BE2C (cell line): ENCODE data around the gene FRRS1L.

Source experiments
- DNase-seq: peaks from one replicate; pipeline ENCODE4 v3.0.0-alpha.2; 2020
- H3K27me3 ChIP-seq: fragments of 250-450 bp; sonication (Bioruptor Pico); 2 replicates; pipeline ENCODE4 v1.5.1; 2020; ENCODE audit warnings: mild to moderate bottlenecking
- H3K36me3 ChIP-seq: fragments of 250-450 bp; sonication (Bioruptor Pico); 2 replicates; pipeline ENCODE4 v1.5.1; 2020; ENCODE audit warnings: mild to moderate bottlenecking
- H3K4me1 ChIP-seq: fragments of 250-450 bp; sonication (Bioruptor Pico); 2 replicates; pipeline ENCODE4 v1.5.1; 2020
- H3K4me3 ChIP-seq: 2 replicates; pipeline ENCODE4 v1.5.1; 2011; ENCODE audit warnings: low read depth, low read length
- H3K9me3 ChIP-seq: fragments of 250-450 bp; sonication (Bioruptor Pico); 2 replicates; pipeline ENCODE4 v1.5.1; 2020
- TF ChIP-seq, protein P1 (sequence below): IDR thresholded peaks from 2 replicates; pipeline ENCODE4 v1.5.1; 2012; ENCODE audit warnings: mild to moderate bottlenecking, low read depth, low read length

FRRS1L gene

DNA sequence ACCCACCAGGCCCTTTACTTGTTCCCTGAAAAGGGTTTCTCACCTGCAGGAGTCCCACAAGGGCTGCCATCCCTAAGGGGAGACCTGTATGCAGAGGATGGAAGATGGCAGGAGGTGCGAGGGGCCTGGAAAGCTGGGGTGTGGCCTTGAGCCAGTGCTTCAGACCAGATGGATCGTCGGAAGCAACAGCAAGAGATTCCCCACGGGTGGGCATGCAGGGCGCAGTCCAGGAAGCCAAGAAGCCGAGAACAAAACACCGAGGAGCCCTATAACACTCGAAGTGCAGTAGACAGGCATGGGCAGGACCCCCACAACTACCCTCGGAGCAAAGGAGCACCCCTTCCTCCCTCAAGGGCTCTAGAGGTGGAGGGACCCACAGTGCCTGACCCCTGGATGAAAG, 24.7 kb upstream of the FRRS1L start:
- no peak for DNase-seq
- Histone ChIP-seq H3K4me1 (no peaks in the 10 kb centered on the region), H3K27me3 (no peaks in the 10 kb centered on the region), H3K9me3 (no peaks in the 10 kb centered on the region), H3K36me3 (no peaks in the 10 kb centered on the region), H3K4me3 (no peak overlapping the region)
- TF ChIP-seq, protein P1, sequence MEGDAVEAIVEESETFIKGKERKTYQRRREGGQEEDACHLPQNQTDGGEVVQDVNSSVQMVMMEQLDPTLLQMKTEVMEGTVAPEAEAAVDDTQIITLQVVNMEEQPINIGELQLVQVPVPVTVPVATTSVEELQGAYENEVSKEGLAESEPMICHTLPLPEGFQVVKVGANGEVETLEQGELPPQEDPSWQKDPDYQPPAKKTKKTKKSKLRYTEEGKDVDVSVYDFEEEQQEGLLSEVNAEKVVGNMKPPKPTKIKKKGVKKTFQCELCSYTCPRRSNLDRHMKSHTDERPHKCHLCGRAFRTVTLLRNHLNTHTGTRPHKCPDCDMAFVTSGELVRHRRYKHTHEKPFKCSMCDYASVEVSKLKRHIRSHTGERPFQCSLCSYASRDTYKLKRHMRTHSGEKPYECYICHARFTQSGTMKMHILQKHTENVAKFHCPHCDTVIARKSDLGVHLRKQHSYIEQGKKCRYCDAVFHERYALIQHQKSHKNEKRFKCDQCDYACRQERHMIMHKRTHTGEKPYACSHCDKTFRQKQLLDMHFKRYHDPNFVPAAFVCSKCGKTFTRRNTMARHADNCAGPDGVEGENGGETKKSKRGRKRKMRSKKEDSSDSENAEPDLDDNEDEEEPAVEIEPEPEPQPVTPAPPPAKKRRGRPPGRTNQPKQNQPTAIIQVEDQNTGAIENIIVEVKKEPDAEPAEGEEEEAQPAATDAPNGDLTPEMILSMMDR = no peak

DNA sequence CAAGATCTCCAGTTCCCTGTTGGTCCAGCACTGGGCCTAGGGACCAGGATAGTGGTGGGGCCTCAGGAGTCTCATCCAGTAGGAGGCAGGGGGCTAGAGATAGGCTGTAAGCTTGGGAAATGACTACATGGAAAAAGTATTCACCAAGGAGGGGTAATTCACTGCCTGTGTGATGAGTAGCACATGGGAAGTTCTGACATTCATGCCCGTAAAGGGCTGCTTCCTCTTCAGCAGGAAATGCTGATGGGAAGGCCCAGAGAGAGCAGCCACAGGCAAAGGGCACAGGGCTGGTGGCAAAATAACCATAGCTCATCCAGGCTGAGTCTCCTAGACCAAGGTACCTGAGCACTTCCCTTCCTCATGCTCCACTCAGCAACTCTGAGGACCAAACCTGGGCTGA, 23.1 kb upstream of the FRRS1L start:
- TF ChIP-seq, protein P1 = no peak
- Histone ChIP-seq H3K9me3 (no peaks in the 10 kb centered on the region), H3K4me3 (no peak overlapping the region), H3K27me3 (no peaks in the 10 kb centered on the region), H3K4me1 (no peaks in the 10 kb centered on the region), H3K36me3 (no peaks in the 10 kb centered on the region)
- no peak for DNase-seq

DNA sequence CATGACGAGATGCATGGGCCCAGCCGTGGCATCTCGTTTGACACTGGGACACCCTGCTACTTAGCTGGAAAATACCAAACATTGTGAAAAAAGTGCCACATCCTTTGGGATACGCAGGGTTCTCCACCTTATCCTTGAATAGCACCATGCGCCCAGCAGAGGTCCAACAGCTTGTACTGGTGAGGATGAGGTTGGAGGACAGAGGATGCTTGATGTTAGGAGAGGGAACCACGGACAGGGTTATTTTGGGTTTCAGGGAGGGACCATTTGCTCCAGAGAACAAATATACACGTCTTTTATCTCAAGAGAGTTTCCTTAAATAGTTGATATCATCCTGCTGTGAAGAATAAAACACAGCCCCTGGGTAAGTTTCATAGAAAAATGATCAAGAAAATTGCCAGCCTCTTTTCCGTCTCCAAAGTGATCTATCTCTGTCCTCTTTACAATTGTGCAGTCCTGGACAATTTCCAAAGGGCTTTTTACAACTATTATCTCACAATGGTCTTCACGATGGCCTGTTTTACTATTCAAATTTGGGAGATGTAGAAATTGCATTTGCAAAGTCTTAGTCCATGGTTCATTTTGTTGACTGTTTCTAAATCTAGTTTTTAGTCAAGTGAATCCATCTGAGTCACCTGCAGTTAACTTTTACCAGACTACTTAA, 19.9 kb upstream of the FRRS1L start:
- Histone ChIP-seq H3K4me3 (no peak overlapping the region), H3K9me3 (no peaks in the 10 kb centered on the region), H3K36me3 (no peaks in the 10 kb centered on the region), H3K27me3 (no peaks in the 10 kb centered on the region), H3K4me1 (no peaks in the 10 kb centered on the region)
- TF ChIP-seq, protein P1 = no peak
- DNase-seq = no peak

DNA sequence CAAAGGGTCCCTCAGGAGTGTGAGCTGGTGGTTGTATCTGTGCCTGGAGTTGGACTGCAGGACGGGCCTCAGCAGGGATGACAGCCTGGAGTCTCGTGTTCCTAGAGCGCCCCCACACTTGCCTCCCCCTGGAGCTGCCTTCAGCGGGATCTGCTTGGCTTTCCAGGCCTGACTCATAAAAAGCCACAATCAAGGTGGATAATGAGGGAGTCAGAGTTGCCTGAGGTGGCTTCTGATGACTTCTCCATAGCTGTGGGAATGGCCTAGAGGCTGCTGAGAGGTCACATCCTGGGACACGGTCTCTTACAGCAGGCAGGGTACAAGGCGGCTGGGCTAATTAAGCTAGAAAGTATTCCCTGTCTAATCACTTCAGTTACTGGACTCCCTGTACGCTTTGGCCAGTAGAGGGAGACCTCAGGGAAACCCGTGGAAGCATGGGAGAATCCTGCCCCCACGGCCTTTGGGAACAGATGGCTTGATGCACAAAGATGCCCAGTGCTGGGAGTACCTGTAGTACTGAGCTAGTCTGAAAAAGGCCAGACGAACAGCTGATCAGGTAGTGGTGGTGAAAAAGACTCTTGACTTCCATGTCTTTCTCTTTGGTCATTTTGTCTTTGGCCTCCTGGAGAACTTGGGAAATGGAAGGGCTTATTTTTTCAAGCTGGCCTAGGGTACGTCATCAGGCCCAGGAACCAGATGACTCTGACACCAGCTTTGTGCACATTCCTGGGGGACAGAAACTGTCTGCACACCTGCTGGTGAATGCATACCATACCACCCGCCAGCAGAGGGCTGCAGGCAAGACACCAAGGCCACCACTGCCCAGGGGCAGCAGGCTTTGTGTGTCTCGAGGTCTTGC, 16.1 kb upstream of the FRRS1L start:
- Histone ChIP-seq H3K4me3 (no peak overlapping the region), H3K27me3 (no peaks in the 10 kb centered on the region)
- DNase-seq = peak; percentile 55

DNA sequence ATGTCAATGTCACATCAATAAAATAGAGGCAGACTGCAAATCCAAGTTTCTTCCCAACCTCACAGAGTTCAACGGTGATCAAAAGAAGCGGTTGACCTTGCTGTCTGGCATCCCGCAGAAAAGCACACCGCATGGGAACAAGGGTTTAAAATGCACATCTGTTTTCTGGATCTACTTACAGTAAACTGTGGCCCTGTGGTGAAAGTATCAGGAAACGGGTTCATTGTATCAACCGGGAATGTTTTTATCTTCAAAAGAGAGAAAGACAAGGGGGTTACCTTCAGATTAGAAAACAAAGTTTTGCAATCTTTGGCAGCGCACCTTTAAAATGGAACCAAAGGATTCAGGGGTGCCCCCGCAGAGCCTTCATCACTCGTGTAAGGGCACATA, 15.5 kb upstream of the FRRS1L start:
- Histone ChIP-seq H3K36me3 (no peaks in the 10 kb centered on the region), H3K4me3 (no peak overlapping the region), H3K27me3 (no peaks in the 10 kb centered on the region), H3K9me3 (no peaks in the 10 kb centered on the region), H3K4me1 (no peaks in the 10 kb centered on the region)
- DNase-seq = no peak
- TF ChIP-seq, protein P1 = no peak

More for the DNA sequence above, 16.1 kb upstream of the FRRS1L start:
- H3K4me1 ChIP-seq = no peaks in the 10 kb centered on the region
- no peaks in the 10 kb centered on the region for H3K9me3 ChIP-seq
- H3K36me3 ChIP-seq = no peaks in the 10 kb centered on the region
- TF ChIP-seq, protein P1 = peak; percentile 55

DNA sequence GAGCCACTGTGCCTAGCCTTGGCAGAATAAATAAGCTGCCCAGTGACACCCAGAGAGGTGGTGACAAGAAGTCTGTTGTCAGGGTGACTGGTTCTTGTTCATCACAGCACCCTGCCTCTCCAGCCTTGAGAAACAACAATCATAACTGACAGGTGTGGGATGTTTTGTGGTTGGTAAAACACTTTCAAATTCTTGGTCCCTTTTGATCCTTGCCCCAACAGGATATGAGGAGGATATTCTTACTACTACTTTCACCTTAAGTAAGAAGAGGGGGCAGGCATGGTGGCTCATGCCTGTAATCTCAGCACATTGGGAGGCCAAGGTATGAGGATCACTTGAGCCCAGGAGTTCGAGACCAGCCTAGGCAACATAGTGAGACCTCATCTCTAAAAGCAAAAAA, 14.2 kb upstream of the FRRS1L start:
- Histone ChIP-seq H3K9me3 (no peaks in the 10 kb centered on the region), H3K27me3 (no peaks in the 10 kb centered on the region), H3K36me3 (no peaks in the 10 kb centered on the region), H3K4me3 (no peak overlapping the region), H3K4me1 (no peaks in the 10 kb centered on the region)
- DNase-seq = no peak
- TF ChIP-seq, protein P1 = no peak
